Measurements from ENCODE around the gene SH2D5. TPM values are rescaled to one million over a fixed set of nuclear protein-coding genes. Genes with fewer than 3 reads are reported as not detected.

The SH2D5 gene
- total and polyA plus RNA-seq, 4 donors = 1.5 to 8.7 (median 5.1) TPM

GRCh38 chr1:20742671-20743070 lies 10.2 kb upstream of the SH2D5 start:
- peaks cover 41% of the 10 kb centered on the region for H3K36me3 ChIP-seq (ENCODE audit: control insufficient read depth, insufficient read depth, low read length)

GRCh38 chr1:20740781-20741180 lies 8.3 kb upstream of the SH2D5 start:
- no peak overlapping the region for H3K27ac ChIP-seq (ENCODE audit: low read depth, low read length)
- DNase-seq (ENCODE audit: low read depth in 4 of 6, low spot score in 6 of 6) = peak in 1 of 6 donors; percentile 74
- 100% methylated on average over 1 of the region's 2 CpGs for WGBS (ENCODE audit: insufficient coverage)
- no peaks in the 10 kb centered on the region for H3K9me3 ChIP-seq (ENCODE audit: control insufficient read depth, insufficient read depth, low read length)
- H3K27me3 ChIP-seq (ENCODE audit: control insufficient read depth, insufficient read depth, low read length) = no peaks in the 10 kb centered on the region
- H3K4me3 ChIP-seq (ENCODE audit: low read depth, low read length) = no peak overlapping the region
- no peaks in the 10 kb centered on the region for H3K4me1 ChIP-seq (ENCODE audit: control insufficient read depth, insufficient read depth, low read length)
- H3K36me3 ChIP-seq (ENCODE audit: control insufficient read depth, insufficient read depth, low read length) = peaks cover 38% of the 10 kb centered on the region

More at GRCh38 chr1:20742671-20743070, 10.2 kb upstream of the SH2D5 start:
- H3K9me3 ChIP-seq (ENCODE audit: control insufficient read depth, insufficient read depth, low read length) = no peaks in the 10 kb centered on the region
- DNase-seq (ENCODE audit: low read depth in 4 of 6, low spot score in 6 of 6) = no peak
- H3K4me1 ChIP-seq (ENCODE audit: control insufficient read depth, insufficient read depth, low read length) = no peaks in the 10 kb centered on the region
- H3K4me3 ChIP-seq (ENCODE audit: low read depth, low read length) = no peak overlapping the region
- H3K27ac ChIP-seq (ENCODE audit: low read depth, low read length) = no peak overlapping the region
- no peaks in the 10 kb centered on the region for H3K27me3 ChIP-seq (ENCODE audit: control insufficient read depth, insufficient read depth, low read length)

GRCh38 chr1:20739225-20739624 lies 6.7 kb upstream of the SH2D5 start:
- no peak for DNase-seq (ENCODE audit: low read depth in 4 of 6, low spot score in 6 of 6)
- H3K27me3 ChIP-seq (ENCODE audit: control insufficient read depth, insufficient read depth, low read length) = no peaks in the 10 kb centered on the region
- no peaks in the 10 kb centered on the region for H3K4me1 ChIP-seq (ENCODE audit: control insufficient read depth, insufficient read depth, low read length)
- no peak overlapping the region for H3K4me3 ChIP-seq (ENCODE audit: low read depth, low read length)
- whole genome bisulfite sequencing (ENCODE audit: insufficient coverage) = no CpG with 5 or more reads among the region's 2 CpGs
- H3K36me3 ChIP-seq (ENCODE audit: control insufficient read depth, insufficient read depth, low read length) = peaks cover 25% of the 10 kb centered on the region
- no peaks in the 10 kb centered on the region for H3K9me3 ChIP-seq (ENCODE audit: control insufficient read depth, insufficient read depth, low read length)
- no peak overlapping the region for H3K27ac ChIP-seq (ENCODE audit: low read depth, low read length)

- no peak overlapping the region for H3K27ac ChIP-seq (ENCODE audit: low read depth, low read length)
- no peak for DNase-seq (ENCODE audit: low read depth in 4 of 6, low spot score in 6 of 6)
- WGBS (ENCODE audit: insufficient coverage) = 93% methylated on average over 6 of the region's 7 CpGs
- peaks cover 14% of the 10 kb centered on the region for H3K36me3 ChIP-seq (ENCODE audit: control insufficient read depth, insufficient read depth, low read length)
- H3K27me3 ChIP-seq (ENCODE audit: control insufficient read depth, insufficient read depth, low read length) = peaks cover 15% of the 10 kb centered on the region
- H3K4me1 ChIP-seq (ENCODE audit: control insufficient read depth, insufficient read depth, low read length) = peaks cover 25% of the 10 kb centered on the region
- H3K4me3 ChIP-seq (ENCODE audit: low read depth, low read length) = no peak overlapping the region
- no peaks in the 10 kb centered on the region for H3K9me3 ChIP-seq (ENCODE audit: control insufficient read depth, insufficient read depth, low read length)
Observed at GRCh38 chr1:20735581-20736111, 3.1 kb upstream of the SH2D5 start.

GRCh38 chr1:20733360-20733975 lies 965 bp upstream of the SH2D5 start:
- Histone ChIP-seq H3K27ac (ENCODE audit: low read depth, low read length) (no peak overlapping the region), H3K4me1 (ENCODE audit: control insufficient read depth, insufficient read depth, low read length) (peaks cover 42% of the 10 kb centered on the region), H3K4me3 (ENCODE audit: low read depth, low read length) (no peak overlapping the region), H3K27me3 (ENCODE audit: control insufficient read depth, insufficient read depth, low read length) (peaks cover 34% of the 10 kb centered on the region), H3K36me3 (ENCODE audit: control insufficient read depth, insufficient read depth, low read length) (peaks cover 6% of the 10 kb centered on the region), H3K9me3 (ENCODE audit: control insufficient read depth, insufficient read depth, low read length) (no peaks in the 10 kb centered on the region)
- WGBS (ENCODE audit: insufficient coverage) = 11% methylated on average over 2 of the region's 7 CpGs
- no peak for DNase-seq (ENCODE audit: low read depth in 4 of 6, low spot score in 6 of 6)

GRCh38 chr1:20732071-20732587 lies 374 bp downstream of the SH2D5 start:
- Histone ChIP-seq H3K36me3 (ENCODE audit: control insufficient read depth, insufficient read depth, low read length) (peaks cover 2% of the 10 kb centered on the region), H3K4me1 (ENCODE audit: control insufficient read depth, insufficient read depth, low read length) (peaks cover 42% of the 10 kb centered on the region), H3K9me3 (ENCODE audit: control insufficient read depth, insufficient read depth, low read length) (no peaks in the 10 kb centered on the region), H3K27me3 (ENCODE audit: control insufficient read depth, insufficient read depth, low read length) (peaks cover 34% of the 10 kb centered on the region), H3K4me3 (ENCODE audit: low read depth, low read length) (peak overlapping the region; percentile 40), H3K27ac (ENCODE audit: low read depth, low read length) (no peak overlapping the region)
- DNase-seq (ENCODE audit: low read depth in 4 of 6, low spot score in 6 of 6) = peak in 4 of 6 donors; percentile 45 to 90 (median 74)
- WGBS (ENCODE audit: insufficient coverage) = under 1% methylated on average over 51 of the region's 55 CpGs

GRCh38 chr1:20731057-20731991 lies 1.2 kb downstream of the SH2D5 start:
- Histone ChIP-seq H3K36me3 (ENCODE audit: control insufficient read depth, insufficient read depth, low read length) (peaks cover 8% of the 10 kb centered on the region), H3K4me1 (ENCODE audit: control insufficient read depth, insufficient read depth, low read length) (peaks cover 42% of the 10 kb centered on the region), H3K9me3 (ENCODE audit: control insufficient read depth, insufficient read depth, low read length) (no peaks in the 10 kb centered on the region), H3K4me3 (ENCODE audit: low read depth, low read length) (peak overlapping the region; percentile 33), H3K27me3 (ENCODE audit: control insufficient read depth, insufficient read depth, low read length) (peaks cover 34% of the 10 kb centered on the region), H3K27ac (ENCODE audit: low read depth, low read length) (no peak overlapping the region)
- 16% methylated on average over 61 of the region's 62 CpGs for WGBS (ENCODE audit: insufficient coverage)
- DNase-seq (ENCODE audit: low read depth in 4 of 6, low spot score in 6 of 6) = no peak

- Histone ChIP-seq H3K27me3 (ENCODE audit: control insufficient read depth, insufficient read depth, low read length) (peaks cover 34% of the 10 kb centered on the region), H3K4me1 (ENCODE audit: control insufficient read depth, insufficient read depth, low read length) (peaks cover 42% of the 10 kb centered on the region), H3K27ac (ENCODE audit: low read depth, low read length) (no peak overlapping the region), H3K9me3 (ENCODE audit: control insufficient read depth, insufficient read depth, low read length) (no peaks in the 10 kb centered on the region), H3K4me3 (ENCODE audit: low read depth, low read length) (no peak overlapping the region), H3K36me3 (ENCODE audit: control insufficient read depth, insufficient read depth, low read length) (peaks cover 12% of the 10 kb centered on the region)
- no peak for DNase-seq (ENCODE audit: low read depth in 4 of 6, low spot score in 6 of 6)
- 73% methylated on average over 3 of the region's 4 CpGs for WGBS (ENCODE audit: insufficient coverage)
Observed at GRCh38 chr1:20730690-20731056, 1.8 kb downstream of the SH2D5 start.

GRCh38 chr1:20729990-20730689 lies 2.4 kb downstream of the SH2D5 start:
- 16% methylated on average over 16 of the region's 19 CpGs for WGBS (ENCODE audit: insufficient coverage)
- Histone ChIP-seq H3K27me3 (ENCODE audit: control insufficient read depth, insufficient read depth, low read length) (peaks cover 34% of the 10 kb centered on the region), H3K36me3 (ENCODE audit: control insufficient read depth, insufficient read depth, low read length) (peaks cover 14% of the 10 kb centered on the region), H3K27ac (ENCODE audit: low read depth, low read length) (no peak overlapping the region), H3K4me1 (ENCODE audit: control insufficient read depth, insufficient read depth, low read length) (peaks cover 42% of the 10 kb centered on the region), H3K4me3 (ENCODE audit: low read depth, low read length) (no peak overlapping the region), H3K9me3 (ENCODE audit: control insufficient read depth, insufficient read depth, low read length) (no peaks in the 10 kb centered on the region)
- DNase-seq (ENCODE audit: low read depth in 4 of 6, low spot score in 6 of 6) = no peak
